K562 (cell line): ENCODE data around the gene TMEM126B. TPM values are rescaled to one million over a fixed set of nuclear protein-coding genes. Genes with fewer than 3 reads are reported as not detected.

Experiments
- ATF2 ChIP-seq: sonication (generic); formaldehyde crosslinking; IDR thresholded peaks from 2 replicates; pipeline ENCODE4 v1.8.1; 2022; ENCODE audit warnings: missing genetic modification reagents
- BDP1 ChIP-seq: IDR thresholded peaks from 3 replicates; pipeline ENCODE4 v1.6.1; 2011; ENCODE audit not compliant: insufficient read length, insufficient read depth
- ELK3 ChIP-seq: fragments of 450-650 bp; formaldehyde crosslinking; IDR thresholded peaks from 2 replicates; pipeline ENCODE4 v1.4.0; 2020; ENCODE audit warnings: mild to moderate bottlenecking
- GTF2F1 ChIP-seq: IDR thresholded peaks from 2 replicates; pipeline ENCODE4 v1.6.1; 2011; ENCODE audit warnings: low read depth, low read length, improper control_type of control experiment
- GTF3C2 ChIP-seq: IDR thresholded peaks from 3 replicates; pipeline ENCODE4 v1.6.1; 2011; ENCODE audit warnings: borderline replicate concordance, mild to moderate bottlenecking, moderate library complexity; ENCODE audit not compliant: insufficient read length; ENCODE audit errors: extremely low read depth
- KAT8 ChIP-seq: fragments of 450-650 bp; IDR thresholded peaks from 2 replicates; pipeline ENCODE4 v1.6.1; 2016; ENCODE audit warnings: low read depth, mild to moderate bottlenecking
- NR0B1 ChIP-seq: fragments of 450-650 bp; IDR thresholded peaks from one replicate; pipeline ENCODE4 v1.6.1; 2018; ENCODE audit warnings: mild to moderate bottlenecking, moderate library complexity; ENCODE audit not compliant: partially characterized antibody
- PHB ChIP-seq: fragments of 250-450 bp; sonication (Bioruptor Pico); IDR thresholded peaks from 2 replicates; pipeline ENCODE4 v1.5.0; 2021
- TAF7 ChIP-seq: fragments of 450-650 bp; IDR thresholded peaks from 2 replicates; pipeline ENCODE4 v1.6.1; 2016; ENCODE audit warnings: missing genetic modification characterization, missing compliant biosample characterization
- TEAD2 ChIP-seq: fragments of 450-650 bp; IDR thresholded peaks from 2 replicates; pipeline ENCODE4 v1.6.1; 2016; ENCODE audit warnings: missing genetic modification characterization, control low read depth, missing compliant biosample characterization
- USF1 ChIP-seq: sonication (generic); formaldehyde crosslinking; IDR thresholded peaks from 2 replicates; pipeline ENCODE4 v1.9.0; 2022; ENCODE audit warnings: mild to moderate bottlenecking, missing genetic modification reagents
- ZBTB7A ChIP-seq: IDR thresholded peaks from 2 replicates; pipeline ENCODE4 v1.6.1; 2011; ENCODE audit warnings: low read depth, mild to moderate bottlenecking, low read length, moderate library complexity, borderline replicate concordance; ENCODE audit not compliant: control insufficient read depth
- ZC3H4 ChIP-seq: sonication (generic); formaldehyde crosslinking; IDR thresholded peaks from 2 replicates; pipeline ENCODE4 v1.9.0; 2021; ENCODE audit warnings: missing genetic modification reagents, borderline replicate concordance
- ZNF316 ChIP-seq: fragments of 450-650 bp; IDR thresholded peaks from 2 replicates; pipeline ENCODE4 v1.6.1; 2016
- ZNF398 ChIP-seq: fragments of 250-450 bp; sonication (Bioruptor Pico); IDR thresholded peaks from 2 replicates; pipeline ENCODE4 v1.8.0; 2021; ENCODE audit warnings: moderate library complexity, mild to moderate bottlenecking, inconsistent platforms
- ZNF408 ChIP-seq: fragments of 250-450 bp; sonication (Bioruptor Pico); IDR thresholded peaks from 2 replicates; pipeline ENCODE4 v1.4.0; 2020; ENCODE audit warnings: low read depth, mild to moderate bottlenecking, moderate library complexity
- ZNF583 ChIP-seq: fragments of 250-450 bp; sonication (Bioruptor Pico); IDR thresholded peaks from 2 replicates; pipeline ENCODE4 v1.4.0; 2020
- ZSCAN32 ChIP-seq: fragments of 450-650 bp; formaldehyde crosslinking; IDR thresholded peaks from 2 replicates; pipeline ENCODE4 v1.4.0; 2020; ENCODE audit warnings: mild to moderate bottlenecking, moderate library complexity
- polyA plus RNA-seq, 8 experiments: library from polyadenylated mRNA; depleted of rRNA in 4 of 8; stranded (reverse) in 5 of 8; unstranded in 3 of 8; fragments of >200 nt; fragmentation: Nextera tagmentation in 2 of 8; fragmentation: Illumina TruSeq in 1 of 8; extraction: Ambion mirVana in 2 of 8; extraction: Trizol in 1 of 8; gene quantifications; 2 replicates each; pipeline versions ENCODE4 v1.2.1 to v1.2.3, GENCODE V29; 2011 to 2014; ENCODE audit warnings: inconsistent platforms in 1 of 8, missing spikeins in 1 of 8
- total RNA-seq, 7 experiments: library from RNA; depleted of rRNA in 6 of 7; stranded (reverse); fragments of >200 nt in 6 of 7; fragmentation: Illumina TruSeq in 2 of 7; extraction: Trizol in 2 of 7; gene quantifications; 2 replicates each; pipeline versions ENCODE4 v1.2.1 to v1.2.3, GENCODE V29; 2011 to 2021; ENCODE audit warnings: low replicate concordance in 1 of 7

Gene TMEM126B
- total and polyA plus RNA-seq, 9 of the 15 experiments (the other 6 are each of a cell fraction or from before 2014, with no cell fraction given), result 85.5 to 226 (median 164) TPM

- TF ChIP-seq USF1 (CRISPR knock-in tag) (no peak), TEAD2 (tag) (no peak), GTF2F1 (no peak), ZSCAN32 (CRISPR knock-in tag) (no peak), PHB (peak; percentile 65; the same call in 1 of the 2 replicates), ZBTB7A (peak; percentile 67; the same call in 1 of the 2 replicates), ZC3H4 (no peak; the same call in 1 of the 2 replicates), ZNF583 (CRISPR knock-in tag) (no peak; the same call in 1 of the 2 replicates), ZNF408 (CRISPR knock-in tag) (no peak), ZNF316 (peak; percentile 100), ZNF398 (CRISPR knock-in tag) (no peak), ELK3 (CRISPR knock-in tag) (no peak), KAT8 (no peak), ATF2 (no peak; the same call in none of the 2 replicates), BDP1 (no peak), GTF3C2 (no peak), NR0B1 (no peak), TAF7 (tag) (peak; percentile 65; the same call in 1 of the 2 replicates)
Measured at GRCh38 chr11:85664615-85665481, 36.5 kb downstream of the TMEM126B start, which contains the start of gene CREBZF (continued).
